Adrenal gland (tissue), 12 donors: ENCODE results near the gene CTXND2. TPM values are rescaled to one million over a fixed set of nuclear protein-coding genes. Genes with fewer than 3 reads are reported as not detected.

ENCODE experiments used
- DNase-seq, 7 donors: peaks; one replicate each; pipeline ENCODE4 v3.0.0-alpha.2; 2019 to 2020
- H3K27ac ChIP-seq, 5 donors: fragments of 200-600 bp; sonication (generic) in 4 of 5; 1 replicate in 3 of 5; 2 replicates in 2 of 5; pipeline versions ENCODE4 v1.5.1 to v1.8.0; 2016 to 2020; ENCODE audit warnings: mild to moderate bottlenecking in 1 of 5
- H3K27me3 ChIP-seq: fragments of 200-600 bp; 2 replicates; pipeline ENCODE4 v1.8.0; 2021
- H3K36me3 ChIP-seq, 2 donors: fragments of 200-600 bp; replicated peaks in 1 of 2; 1 replicate in 1 of 2; 2 replicates in 1 of 2; pipeline versions ENCODE4 v1.5.1 to v1.8.0; 2018 to 2022
- H3K4me1 ChIP-seq, 2 donors: fragments of 200-600 bp; replicated peaks in 1 of 2; 1 replicate in 1 of 2; 2 replicates in 1 of 2; pipeline versions ENCODE4 v1.5.1 to v1.8.0; 2018 to 2021
- H3K4me3 ChIP-seq, 4 donors: fragments of 200-600 bp; sonication (generic) in 3 of 4; one replicate each; pipeline ENCODE4 v1.5.1; 2016 to 2018
- H3K9me3 ChIP-seq, 3 donors: fragments of 200-600 bp; sonication (generic) in 1 of 3; replicated peaks in 1 of 3; 1 replicate in 2 of 3; 2 replicates in 1 of 3; pipeline versions ENCODE4 v1.5.1 to v1.8.0; 2016 to 2021
- CTCF ChIP-seq, 6 experiments: fragments of 450-650 bp in 4 of 6; fragments of 200-600 bp in 2 of 6; sonication (generic) in 1 of 6; IDR thresholded peaks; 1 replicate in 5 of 6; 2 replicates in 1 of 6; pipeline versions ENCODE4 v1.5.1 to v1.8.0; 2016 to 2021; ENCODE audit warnings: antibody characterized with exemption in 6 of 6, mild to moderate bottlenecking in 2 of 6, moderate library complexity in 1 of 6
- POLR2A ChIP-seq, 2 donors: fragments of 450-650 bp; IDR thresholded peaks; one replicate each; pipeline ENCODE4 v1.6.1; 2017; ENCODE audit warnings: antibody characterized with exemption in 2 of 2, mild to moderate bottlenecking in 2 of 2, moderate library complexity in 1 of 2
- WGBS, 4 donors: extraction: QIAGEN DNeasy Blood & Tissue Kit in 2 of 4; methylation state at CpG; one replicate each; pipeline versions ENCODE4 v1.1.5 to v1.1.7; 2013 to 2017; 5-methylcytosine and 5-hydroxymethylcytosine counted together
- intact Hi-C, 2 donors: fragments of 100-400 bp; cut with DNase I; formaldehyde crosslinking; loops; one replicate each; pipeline versions ENCODE4 v1.14.1 to v1.15.0; 2022 to 2023
- polyA plus RNA-seq, 3 donors: library from polyadenylated mRNA; stranded (reverse); fragments of 200-250 nt in 2 of 3; fragments of 350-450 nt in 1 of 3; fragmentation: Illumina TruSeq in 1 of 3; extraction: RNeasy Lipid Tissue Mini Kit (QIAGEN cat#74804) in 1 of 3; gene quantifications; one replicate each; pipeline ENCODE4 v1.2.3, GENCODE V29; 2013 to 2014
- total RNA-seq, 9 donors: library from RNA; depleted of rRNA in 4 of 9; stranded (reverse); fragments of >200 nt in 4 of 9; fragments of 120-200 nt in 1 of 9; fragmentation: NEBNext Ultra II Directional in 1 of 9; extraction: Animal tissue kit (Norgen Biotek cat#: 25700) in 1 of 9; gene quantifications; one replicate each; pipeline versions ENCODE4 v1.1.0 to v1.2.4, GENCODE V29; 2013 to 2023
- donor health status: healthy with polysubstance abuse.
- donor health status: Bipolar disorder and iron deficiency.
- donor health status: DM: yes; HTN: yes; CAD: no.
- donor health status: DM: no; HTN: no; CAD: no.
- donor health status: DM: no; HTN: no; CAD: no.
- donor health status: DM: yes; HTN: yes; CAD: no.

CTXND2 gene
- total and polyA plus RNA-seq, 12 donors, result not detected

GRCh38 chr1:150906813-150907212 lies 19.9 kb downstream of the CTXND2 start:
- WGBS, 4 donors, result 85 to 91% (median 87%) methylated on average over 2 of the region's 2 CpGs
- no peaks in the 10 kb centered on the region for H3K36me3 ChIP-seq
- no peaks in the 10 kb centered on the region for H3K27me3 ChIP-seq
- DNase-seq, result no peak
- no peaks in the 10 kb centered on the region for H3K9me3 ChIP-seq
- no peaks in the 10 kb centered on the region for H3K4me1 ChIP-seq
- no peak overlapping the region for H3K4me3 ChIP-seq
- intact Hi-C loops, result no loop called here
- no peak for TF ChIP-seq POLR2A (IDR thresholded peaks at IDR 0.05)
- no peak for TF ChIP-seq CTCF (IDR thresholded peaks at IDR 0.05)
- no peak overlapping the region for H3K27ac ChIP-seq

GRCh38 chr1:150909585-150910180 lies 22.7 kb downstream of the CTXND2 start:
- no peaks in the 10 kb centered on the region for H3K4me1 ChIP-seq
- TF ChIP-seq CTCF (IDR thresholded peaks at IDR 0.05) (no peak), POLR2A (IDR thresholded peaks at IDR 0.05) (no peak)
- H3K36me3 ChIP-seq, result no peaks in the 10 kb centered on the region
- H3K27me3 ChIP-seq, result no peaks in the 10 kb centered on the region
- intact Hi-C loops, result loop anchor here in 1 of 2 donors (10.0 kb wide), 1 partner anchor 95 kb away; no protein-coding TSS in a partner anchor
- 69 to 98% (median 85%) methylated on average over 4 of the region's 4 CpGs for WGBS, 4 donors
- H3K9me3 ChIP-seq, result no peaks in the 10 kb centered on the region
- no peak overlapping the region for H3K27ac ChIP-seq
- no peak for DNase-seq
- H3K4me3 ChIP-seq, result no peak overlapping the region

GRCh38 chr1:150912623-150913022 lies 25.7 kb downstream of the CTXND2 start:
- no peak for DNase-seq
- TF ChIP-seq CTCF (IDR thresholded peaks at IDR 0.05), result no peak
- no peak for TF ChIP-seq POLR2A (IDR thresholded peaks at IDR 0.05)
- intact Hi-C loops, result loop anchor here in 1 of 2 donors (10.0 kb wide), 1 partner anchor 98 kb away; no protein-coding TSS in a partner anchor

GRCh38 chr1:150917387-150917786 lies 30.5 kb downstream of the CTXND2 start:
- 83 to 88% (median 87%) methylated on average over 7 of the region's 7 CpGs for WGBS, 4 donors
- no peak for TF ChIP-seq CTCF (IDR thresholded peaks at IDR 0.05)
- no peak for TF ChIP-seq POLR2A (IDR thresholded peaks at IDR 0.05)

More at GRCh38 chr1:150912623-150913022, 25.7 kb downstream of the CTXND2 start:
- Histone ChIP-seq H3K27ac (no peak overlapping the region), H3K4me1 (no peaks in the 10 kb centered on the region), H3K9me3 (no peaks in the 10 kb centered on the region), H3K36me3 (no peaks in the 10 kb centered on the region), H3K4me3 (no peak overlapping the region), H3K27me3 (no peaks in the 10 kb centered on the region)

More at GRCh38 chr1:150917387-150917786, 30.5 kb downstream of the CTXND2 start:
- Histone ChIP-seq H3K27me3 (no peaks in the 10 kb centered on the region), H3K9me3 (no peaks in the 10 kb centered on the region), H3K4me1 (no peaks in the 10 kb centered on the region), H3K36me3 (no peaks in the 10 kb centered on the region), H3K27ac (no peak overlapping the region), H3K4me3 (no peak overlapping the region)
- no peak for DNase-seq
- intact Hi-C loops, result loop anchor here in 1 of 2 donors (10.0 kb wide), 1 partner anchor 103 kb away; no protein-coding TSS in a partner anchor
